B cell (primary cell): ENCODE results near the gene PIK3CB. TPM values are rescaled to one million over a fixed set of nuclear protein-coding genes. Genes with fewer than 3 reads are reported as not detected.
A peak's percentile ranks its signal among the peaks of the same experiment; 100 is the strongest.

Experiments used
- ATAC-seq: fragments of 200-7000 bp; cut with Tn5 transposase; one replicate; pipeline ENCODE4 v1.10.0; 2021; ENCODE audit warnings: low read depth, mild to moderate bottlenecking, moderate number of reproducible peaks, moderate library complexity
- CTCF ChIA-PET: fragments of 350-600 bp; sonication (Branson Sonifier 250); formaldehyde crosslinking; loops from one replicate; lab custom pipeline; 2021; ENCODE audit warnings: antibody characterized with exemption, inconsistent platforms; lab: Charles Lee
- POLR2A ChIA-PET: fragments of 350-600 bp; sonication (Branson Sonifier 250); formaldehyde crosslinking; loops from one replicate; lab custom pipeline; 2021; ENCODE audit warnings: antibody characterized with exemption; lab: Charles Lee
- DNase-seq: peaks from one replicate; pipeline ENCODE4 v3.0.0; 2013
- H2AFZ ChIP-seq: 2 replicates; pipeline ENCODE4 v1.6.1; 2012; ENCODE audit warnings: mild to moderate bottlenecking, low read depth, low read length; ENCODE audit not compliant: insufficient read depth, poor library complexity, severe bottlenecking
- H3K27ac ChIP-seq, 2 donors: 1 replicate in 1 of 2; 2 replicates in 1 of 2; pipeline ENCODE4 v1.5.1; 2012 to 2013; ENCODE audit warnings: low read length in 2 of 2, mild to moderate bottlenecking in 2 of 2, moderate library complexity in 1 of 2
- H3K27me3 ChIP-seq, 4 experiments: fragments of 200-600 bp in 1 of 4; sonication (generic) in 1 of 4; replicated peaks in 1 of 4; 1 replicate in 2 of 4; 2 replicates in 2 of 4; pipeline versions ENCODE4 v1.6.1 to v1.7.0; 2013 to 2016; ENCODE audit warnings: low read length in 3 of 4, mild to moderate bottlenecking in 2 of 4, mixed read lengths in 1 of 4, moderate library complexity in 1 of 4; ENCODE audit not compliant: insufficient read depth in 4 of 4, control insufficient read depth in 3 of 4; ENCODE audit errors: control extremely low read depth in 1 of 4
- H3K36me3 ChIP-seq, 2 experiments: replicated peaks in 1 of 2; 1 replicate in 1 of 2; 2 replicates in 1 of 2; pipeline versions ENCODE4 v1.6.1 to v1.7.1; 2013; ENCODE audit warnings: low read length in 1 of 2; ENCODE audit not compliant: insufficient read depth in 2 of 2, control insufficient read depth in 1 of 2; ENCODE audit errors: control extremely low read depth in 1 of 2, extremely low read depth in 1 of 2
- H3K4me1 ChIP-seq, 2 donors: fragments of 200-600 bp in 1 of 2; sonication (generic) in 1 of 2; 1 replicate in 1 of 2; 2 replicates in 1 of 2; pipeline versions ENCODE4 v1.5.1 to v1.6.1; 2013 to 2017; ENCODE audit warnings: low read length in 2 of 2; ENCODE audit not compliant: control insufficient read depth in 2 of 2, insufficient read depth in 2 of 2
- H3K4me2 ChIP-seq: replicated peaks from 2 replicates; pipeline ENCODE3; 2012; ENCODE audit warnings: mild to moderate bottlenecking, low read depth, low read length; ENCODE audit not compliant: poor library complexity, severe bottlenecking
- H3K4me3 ChIP-seq, 5 experiments: fragments of 200-600 bp in 1 of 5; sonication (generic) in 1 of 5; 1 replicate in 3 of 5; 2 replicates in 2 of 5; pipeline versions ENCODE4 v1.5.1 to v1.7.0; 2011 to 2016; ENCODE audit warnings: low read length in 4 of 5, mild to moderate bottlenecking in 4 of 5, low read depth in 2 of 5, control low read depth in 1 of 5, moderate library complexity in 1 of 5; ENCODE audit not compliant: insufficient read depth in 1 of 5; ENCODE audit errors: control extremely low read depth in 1 of 5, extremely low read depth in 1 of 5
- H3K79me2 ChIP-seq: fragments of 200-600 bp; sonication (generic); one replicate; pipeline ENCODE4 v1.6.0; 2016; ENCODE audit warnings: low read length; ENCODE audit not compliant: control insufficient read depth, insufficient read depth
- H3K9ac ChIP-seq: fragments of 200-600 bp; sonication (generic); 2 replicates; pipeline ENCODE4 v1.6.1; 2017; ENCODE audit warnings: mild to moderate bottlenecking, low read length, moderate library complexity
- H3K9me3 ChIP-seq, 3 donors: one replicate each; pipeline versions ENCODE4 v1.6.1 to v1.7.1; 2013; ENCODE audit warnings: low read length in 2 of 3; ENCODE audit not compliant: control insufficient read depth in 2 of 3, insufficient read depth in 1 of 3; ENCODE audit errors: control extremely low read depth in 1 of 3
- H4K20me1 ChIP-seq: 2 replicates; pipeline ENCODE4 v1.6.0; 2012; ENCODE audit warnings: mild to moderate bottlenecking, low read length; ENCODE audit not compliant: insufficient read depth, control insufficient read depth, poor library complexity, severe bottlenecking
- H3K27ac Mint-ChIP-seq: one replicate; pipeline ENCODE4 v1.8.0; 2021; ENCODE audit warnings: mixed read lengths
- H3K27me3 Mint-ChIP-seq: one replicate; pipeline ENCODE4 v1.8.0; 2021; ENCODE audit warnings: mixed read lengths
- H3K4me1 Mint-ChIP-seq: one replicate; pipeline ENCODE4 v1.8.0; 2021; ENCODE audit warnings: mixed read lengths
- H3K4me3 Mint-ChIP-seq: one replicate; pipeline ENCODE4 v1.8.0; 2021; ENCODE audit warnings: mixed read lengths
- H3K9me3 Mint-ChIP-seq: one replicate; pipeline ENCODE4 v1.8.0; 2022; ENCODE audit warnings: mixed read lengths; ENCODE audit not compliant: insufficient read depth
- EZH2 ChIP-seq: IDR thresholded peaks from 2 replicates; pipeline ENCODE4 v1.6.1; 2012; ENCODE audit warnings: borderline replicate concordance, low read depth, mild to moderate bottlenecking, moderate library complexity, low read length; ENCODE audit not compliant: insufficient read depth, poor library complexity, severe bottlenecking
- WGBS: methylation state at CpG from one replicate; pipeline ENCODE4 v1.1.5; 2013; ENCODE audit warnings: missing lambda C conversion rate; ENCODE audit not compliant: insufficient coverage; 5-methylcytosine and 5-hydroxymethylcytosine counted together
- intact Hi-C: fragments of 100-400 bp; cut with micrococcal nuclease; formaldehyde crosslinking; loops from one replicate; pipeline ENCODE4 v1.10.0; 2022
- polyA plus RNA-seq: library from polyadenylated mRNA; depleted of rRNA; stranded (reverse); fragments of >200 nt; gene quantifications from 2 replicates; pipeline ENCODE4 v1.2.3, GENCODE V29; 2012
- total RNA-seq, 2 donors: library from RNA; stranded (reverse); fragments of 120-200 nt in 1 of 2; gene quantifications; 1 replicate in 1 of 2; 2 replicates in 1 of 2; pipeline versions ENCODE4 v1.2.3 to v1.2.4, GENCODE V29; 2013 to 2022
- TF ChIP-seq, protein P1 (sequence below): fragments of 200-600 bp; IDR thresholded peaks from one replicate; pipeline ENCODE4 v1.8.0; 2022; ENCODE audit warnings: antibody characterized with exemption, mild to moderate bottlenecking

PIK3CB gene
- total and polyA plus RNA-seq, 2 donors (not counting 1 experiment from before 2014, with no cell fraction given), result 3.6 to 29.4 TPM

DNA sequence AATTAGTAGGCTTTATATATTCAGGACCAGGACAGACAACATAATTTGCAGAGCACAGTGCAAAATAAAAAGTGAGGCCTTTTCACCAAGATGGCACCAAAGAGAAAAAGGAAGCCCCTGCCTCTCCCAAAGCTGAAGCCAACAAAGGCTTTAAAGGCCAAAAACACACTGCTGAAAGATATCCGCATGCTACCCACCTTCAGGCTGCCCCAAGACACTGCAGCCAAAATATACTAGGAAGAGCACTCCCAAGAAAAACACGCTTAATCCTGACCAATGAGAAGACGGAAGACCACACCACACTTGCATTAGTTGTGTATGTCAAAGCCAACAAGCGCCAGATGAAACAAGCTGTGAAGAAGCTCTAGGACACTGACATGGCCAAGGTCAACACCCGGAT lies 38.0 kb downstream of the PIK3CB start:
- no peak overlapping the region for H3K4me3 Mint-ChIP-seq
- Histone ChIP-seq H3K27me3 (no peaks in the 10 kb centered on the region), H3K36me3 (peaks cover 0 to 6% of the 10 kb centered on the region in 2 experiments), H4K20me1 (peaks cover 4% of the 10 kb centered on the region), H3K4me2 (no peak overlapping the region), H3K9ac (no peak overlapping the region), H3K79me2 (peaks cover 22% of the 10 kb centered on the region), H3K27ac (no peak overlapping the region), H2AFZ (no peak overlapping the region), H3K4me3 (no peak overlapping the region), H3K9me3 (no peaks in the 10 kb centered on the region), H3K4me1 (no peaks in the 10 kb centered on the region)
- DNase-seq (no peak), ATAC-seq (no peak)
- H3K9me3 Mint-ChIP-seq, result no peaks in the 10 kb centered on the region
- ChIA-PET POLR2A (no interaction called here), CTCF (no interaction called here)
- intact Hi-C loops, result no loop called here
- H3K27me3 Mint-ChIP-seq, result no peaks in the 10 kb centered on the region
- no peak overlapping the region for H3K27ac Mint-ChIP-seq
- WGBS, result 96% methylated on average over 5 of the region's 5 CpGs
- H3K4me1 Mint-ChIP-seq, result peaks cover 7% of the 10 kb centered on the region
- TF ChIP-seq EZH2, result no peak
- TF ChIP-seq, protein P1, sequence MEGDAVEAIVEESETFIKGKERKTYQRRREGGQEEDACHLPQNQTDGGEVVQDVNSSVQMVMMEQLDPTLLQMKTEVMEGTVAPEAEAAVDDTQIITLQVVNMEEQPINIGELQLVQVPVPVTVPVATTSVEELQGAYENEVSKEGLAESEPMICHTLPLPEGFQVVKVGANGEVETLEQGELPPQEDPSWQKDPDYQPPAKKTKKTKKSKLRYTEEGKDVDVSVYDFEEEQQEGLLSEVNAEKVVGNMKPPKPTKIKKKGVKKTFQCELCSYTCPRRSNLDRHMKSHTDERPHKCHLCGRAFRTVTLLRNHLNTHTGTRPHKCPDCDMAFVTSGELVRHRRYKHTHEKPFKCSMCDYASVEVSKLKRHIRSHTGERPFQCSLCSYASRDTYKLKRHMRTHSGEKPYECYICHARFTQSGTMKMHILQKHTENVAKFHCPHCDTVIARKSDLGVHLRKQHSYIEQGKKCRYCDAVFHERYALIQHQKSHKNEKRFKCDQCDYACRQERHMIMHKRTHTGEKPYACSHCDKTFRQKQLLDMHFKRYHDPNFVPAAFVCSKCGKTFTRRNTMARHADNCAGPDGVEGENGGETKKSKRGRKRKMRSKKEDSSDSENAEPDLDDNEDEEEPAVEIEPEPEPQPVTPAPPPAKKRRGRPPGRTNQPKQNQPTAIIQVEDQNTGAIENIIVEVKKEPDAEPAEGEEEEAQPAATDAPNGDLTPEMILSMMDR, result no peak

DNA sequence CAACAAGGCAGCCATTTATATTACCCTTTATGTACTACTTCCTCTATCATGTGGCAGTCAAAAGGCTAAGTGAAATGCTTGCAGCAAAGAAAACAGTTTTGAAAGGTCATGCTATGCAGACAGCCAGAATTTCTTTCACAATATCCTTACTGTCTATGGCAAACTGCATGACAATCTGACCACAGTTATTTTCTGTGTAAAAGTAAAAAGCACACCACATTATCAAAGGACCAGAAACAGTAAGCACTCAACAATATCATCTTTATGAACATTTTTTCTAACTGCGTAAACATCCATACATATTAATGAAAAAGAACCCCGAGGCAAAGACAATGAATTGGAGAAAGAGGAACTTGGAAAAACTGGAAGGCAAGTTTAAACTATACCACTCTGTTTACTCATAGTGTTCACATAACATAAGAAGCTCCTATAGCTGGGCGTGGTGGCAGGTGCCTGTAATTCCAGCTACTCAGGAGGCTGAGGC lies 47.9 kb downstream of the PIK3CB start:
- 80% methylated on average over 1 of the region's 3 CpGs for WGBS
- Histone ChIP-seq H3K79me2 (no peaks in the 10 kb centered on the region), H3K27ac (no peak overlapping the region), H3K9me3 (no peaks in the 10 kb centered on the region), H3K4me2 (no peak overlapping the region), H2AFZ (no peak overlapping the region), H3K4me1 (no peaks in the 10 kb centered on the region), H4K20me1 (no peaks in the 10 kb centered on the region), H3K4me3 (no peak overlapping the region), H3K9ac (no peak overlapping the region), H3K36me3 (no peaks in the 10 kb centered on the region), H3K27me3 (no peaks in the 10 kb centered on the region)
- H3K27me3 Mint-ChIP-seq, result no peaks in the 10 kb centered on the region
- ATAC-seq, result no peak
- no peaks in the 10 kb centered on the region for H3K9me3 Mint-ChIP-seq
- H3K4me3 Mint-ChIP-seq, result no peak overlapping the region
- no peak for TF ChIP-seq EZH2
- TF ChIP-seq, protein P1, result no peak
- POLR2A ChIA-PET, result no interaction called here
- DNase-seq, result no peak
- intact Hi-C loops, result no loop called here
- peaks cover 8% of the 10 kb centered on the region for H3K4me1 Mint-ChIP-seq
- CTCF ChIA-PET, result no interaction called here
- H3K27ac Mint-ChIP-seq, result peak overlapping the region; percentile 10
